Loucy (cell line): ENCODE results near the gene FLT3LG.

Experiments used
- H2AFZ ChIP-seq: fragments of 200-600 bp; sonication (generic); 2 replicates; pipeline ENCODE4 v1.6.0; 2016; ENCODE audit warnings: antibody characterized with exemption, mild to moderate bottlenecking, low read length, moderate library complexity
- H3F3A ChIP-seq: fragments of 200-600 bp; 2 replicates; pipeline ENCODE4 v1.6.0; 2016; ENCODE audit warnings: antibody characterized with exemption, low read depth, mild to moderate bottlenecking
- H3K27me3 ChIP-seq: fragments of 200-600 bp; sonication (generic); 2 replicates; pipeline ENCODE4 v1.6.1; 2014; ENCODE audit warnings: low read length, mild to moderate bottlenecking; ENCODE audit not compliant: insufficient read depth, poor library complexity, severe bottlenecking
- H3K36me3 ChIP-seq: fragments of 200-600 bp; sonication (generic); 2 replicates; pipeline ENCODE4 v1.6.1; 2016; ENCODE audit warnings: low read length; ENCODE audit not compliant: insufficient read depth
- H3K4me1 ChIP-seq: fragments of 200-600 bp; sonication (generic); 2 replicates; pipeline ENCODE4 v1.5.1; 2014; ENCODE audit warnings: low read length, mild to moderate bottlenecking; ENCODE audit not compliant: insufficient read depth, poor library complexity, severe bottlenecking
- H3K4me2 ChIP-seq: fragments of 200-600 bp; sonication (generic); 2 replicates; pipeline ENCODE4 v1.6.0; 2014; ENCODE audit warnings: antibody characterized with exemption, low read length, low read depth, mild to moderate bottlenecking; ENCODE audit not compliant: poor library complexity, severe bottlenecking
- H3K4me3 ChIP-seq: fragments of 200-600 bp; sonication (generic); 2 replicates; pipeline ENCODE4 v1.5.1; 2014; ENCODE audit warnings: low read length, mild to moderate bottlenecking, mixed read lengths; ENCODE audit not compliant: poor library complexity, severe bottlenecking
- H3K79me2 ChIP-seq: fragments of 200-600 bp; sonication (generic); 2 replicates; pipeline ENCODE4 v1.6.1; 2014; ENCODE audit warnings: low read length; ENCODE audit not compliant: insufficient read depth
- H3K9ac ChIP-seq: fragments of 200-600 bp; sonication (generic); 2 replicates; pipeline ENCODE4 v1.6.0; 2014; ENCODE audit warnings: mild to moderate bottlenecking, low read depth, low read length, moderate library complexity; ENCODE audit not compliant: poor library complexity, severe bottlenecking
- H3K9me2 ChIP-seq: fragments of 200-600 bp; sonication (generic); replicated peaks from 2 replicates; pipeline ENCODE4 v1.6.1; 2016; ENCODE audit warnings: low read depth, low read length, mixed read lengths
- H3K9me3 ChIP-seq: fragments of 200-600 bp; sonication (generic); 2 replicates; pipeline ENCODE4 v1.6.1; 2014; ENCODE audit warnings: mild to moderate bottlenecking, antibody characterized with exemption, low read length, low read depth; ENCODE audit not compliant: insufficient read depth
- H4K20me1 ChIP-seq: fragments of 200-600 bp; sonication (generic); 2 replicates; pipeline ENCODE4 v1.6.0; 2014; ENCODE audit warnings: antibody characterized with exemption, low read length, mild to moderate bottlenecking; ENCODE audit not compliant: insufficient read depth, poor library complexity, severe bottlenecking
- CTCF ChIP-seq: fragments of 200-600 bp; sonication (generic); conservative IDR thresholded peaks from 2 replicates; pipeline ENCODE4 v1.5.1; 2014; ENCODE audit warnings: mild to moderate bottlenecking, antibody characterized with exemption, low read length
- EZH2phosphoT487 ChIP-seq: fragments of 200-600 bp; IDR thresholded peaks from 2 replicates; pipeline ENCODE4 v1.6.1; 2018; ENCODE audit warnings: antibody characterized with exemption, mild to moderate bottlenecking, moderate library complexity, borderline replicate concordance

Gene FLT3LG

GRCh38 chr19:49496574-49497008 lies 22.6 kb downstream of the FLT3LG start:
- no peak for TF ChIP-seq EZH2phosphoT487
- TF ChIP-seq CTCF = no peak
- Histone ChIP-seq H3K36me3 (peaks cover 35% of the 10 kb centered on the region), H3F3A (peaks cover 14% of the 10 kb centered on the region), H2AFZ (no peak overlapping the region), H3K4me1 (peaks cover 43% of the 10 kb centered on the region), H3K4me2 (peak overlapping the region; percentile 96), H4K20me1 (peaks cover 56% of the 10 kb centered on the region), H3K9ac (peak overlapping the region; percentile 100), H3K9me3 (no peaks in the 10 kb centered on the region), H3K27me3 (peaks cover 7% of the 10 kb centered on the region), H3K9me2 (no peaks in the 10 kb centered on the region), H3K4me3 (peak overlapping the region; percentile 96), H3K79me2 (peaks cover 56% of the 10 kb centered on the region)

GRCh38 chr19:49497047-49497788 lies 23.2 kb downstream of the FLT3LG start:
- peak overlapping the region; percentile 96 for H3K4me3 ChIP-seq
- peaks cover 7% of the 10 kb centered on the region for H3K27me3 ChIP-seq
- TF ChIP-seq CTCF = no peak
- TF ChIP-seq EZH2phosphoT487 = no peak
- H3F3A ChIP-seq = peaks cover 11% of the 10 kb centered on the region
- H3K4me2 ChIP-seq = peak overlapping the region; percentile 96
- peaks cover 29% of the 10 kb centered on the region; the same call in 1 of the 2 replicates for H3K36me3 ChIP-seq
- H2AFZ ChIP-seq = no peak overlapping the region
- peaks cover 50% of the 10 kb centered on the region for H3K79me2 ChIP-seq
- H3K9me3 ChIP-seq = no peaks in the 10 kb centered on the region
- H3K9ac ChIP-seq = peak overlapping the region; percentile 100
- peaks cover 50% of the 10 kb centered on the region for H4K20me1 ChIP-seq
- no peaks in the 10 kb centered on the region for H3K9me2 ChIP-seq
- H3K4me1 ChIP-seq = peaks cover 43% of the 10 kb centered on the region

GRCh38 chr19:49497789-49498103 lies 23.7 kb downstream of the FLT3LG start:
- Histone ChIP-seq H3K4me2 (peak overlapping the region; percentile 96), H3K4me3 (peak overlapping the region; percentile 96), H3K27me3 (peaks cover 7% of the 10 kb centered on the region), H3F3A (peaks cover 10% of the 10 kb centered on the region), H3K36me3 (peaks cover 23% of the 10 kb centered on the region; the same call in 1 of the 2 replicates), H3K9me3 (no peaks in the 10 kb centered on the region), H3K79me2 (peaks cover 45% of the 10 kb centered on the region), H2AFZ (no peak overlapping the region), H4K20me1 (peaks cover 47% of the 10 kb centered on the region), H3K9ac (peak overlapping the region; percentile 100), H3K4me1 (peaks cover 46% of the 10 kb centered on the region), H3K9me2 (no peaks in the 10 kb centered on the region)
- TF ChIP-seq EZH2phosphoT487 (no peak), CTCF (no peak)
